Stimulated activated CD4-positive, alpha-beta T cell treated with anti-CD3 and anti-CD28 coated beads, Interleukin-15, amount 100 ng/mL, for 24 hours (primary cell): ENCODE measurements around the gene IL18.
"Not testable (repeated sequence)": the region's sequence is repeated elsewhere in the genome, so short reads cannot be mapped to it uniquely, and the experiment has no call there.

Source experiments
- DNase-seq: peaks from one replicate; pipeline ENCODE4 v3.0.0-alpha.2; 2020

Gene IL18

GRCh38 chr11:112167145-112167544 lies 3.3 kb upstream of the IL18 start, which contains the start of gene TEX12:
TSS of gene TEX12 (plus strand) at chr11:112167372. CDS start at chr11:112169269, 1,897 bp downstream.
- DNase-seq: no peak

GRCh38 chr11:112166562-112166961 lies 2.7 kb upstream of the IL18 start:
- no peak for DNase-seq

GRCh38 chr11:112165049-112165448 lies 1.2 kb upstream of the IL18 start:
- DNase-seq: no peak

GRCh38 chr11:112162761-112163546 lies 940 bp downstream of the IL18 start:
- DNase-seq: no peak

- DNase-seq: not testable (repeated sequence)
Measured at GRCh38 chr11:112162200-112162599, 1.7 kb downstream of the IL18 start.

GRCh38 chr11:112161012-112161411 lies 2.9 kb downstream of the IL18 start:
- DNase-seq: no peak

- DNase-seq: no peak
Measured at GRCh38 chr11:112160091-112160848, 3.6 kb downstream of the IL18 start.

- no peak for DNase-seq
Measured at GRCh38 chr11:112159098-112160065, 4.5 kb downstream of the IL18 start.

- no peak for DNase-seq
Measured at GRCh38 chr11:112156956-112157766, 6.7 kb downstream of the IL18 start.

- DNase-seq: no peak
Measured at GRCh38 chr11:112156153-112156955, 7.5 kb downstream of the IL18 start.

- no peak for DNase-seq
Measured at GRCh38 chr11:112150517-112150916, 13.4 kb downstream of the IL18 start.

GRCh38 chr11:112143597-112143996 lies 20.3 kb downstream of the IL18 start:
- no peak for DNase-seq

GRCh38 chr11:112134473-112134872 lies 29.4 kb downstream of the IL18 start:
- no peak for DNase-seq

GRCh38 chr11:112132737-112133136 lies 31.2 kb downstream of the IL18 start:
- no peak for DNase-seq

GRCh38 chr11:112129656-112130055 lies 34.2 kb downstream of the IL18 start:
- no peak for DNase-seq

- DNase-seq: no peak
Measured at GRCh38 chr11:112128483-112129121, 35.3 kb downstream of the IL18 start.

GRCh38 chr11:112127056-112127455 lies 36.8 kb downstream of the IL18 start:
- DNase-seq: no peak

- no peak for DNase-seq
Measured at GRCh38 chr11:112123129-112123528, 40.8 kb downstream of the IL18 start.

GRCh38 chr11:112121981-112122615 lies 41.8 kb downstream of the IL18 start:
- DNase-seq: no peak

- DNase-seq: peak; percentile 14
Measured at GRCh38 chr11:112118176-112118575, 45.7 kb downstream of the IL18 start.
